Right lobe of liver (tissue), 6 donors: ENCODE measurements around the gene RAB25. TPM values are rescaled to one million over a fixed set of nuclear protein-coding genes. Genes with fewer than 3 reads are reported as not detected.
"Not testable (repeated sequence)": the region's sequence is repeated elsewhere in the genome, so short reads cannot be mapped to it uniquely, and the experiment has no call there.

Source experiments
- ATAC-seq, 4 donors: fragments of 200-7000 bp; cut with Tn5 transposase; one replicate each; pipeline ENCODE4 v1.9.1; 2020; ENCODE audit warnings: mild to moderate bottlenecking in 4 of 4, moderate library complexity in 4 of 4
- DNase-seq, 3 donors: peaks; one replicate each; pipeline ENCODE4 v3.0.0-alpha.2; 2020
- H3K27ac ChIP-seq, 3 donors: fragments of 200-600 bp; one replicate each; pipeline ENCODE4 v1.8.0; 2022
- H3K27me3 ChIP-seq, 2 donors: fragments of 200-600 bp; one replicate each; pipeline ENCODE4 v1.8.0; 2022
- H3K36me3 ChIP-seq, 4 donors: fragments of 200-600 bp; sonication (generic) in 1 of 4; one replicate each; pipeline versions ENCODE4 v1.5.1 to v1.8.0; 2017 to 2022; ENCODE audit warnings: control low read depth in 1 of 4
- H3K4me1 ChIP-seq, 4 donors: fragments of 200-600 bp; sonication (generic) in 1 of 4; one replicate each; pipeline versions ENCODE4 v1.5.1 to v1.8.0; 2017 to 2022; ENCODE audit warnings: control low read depth in 1 of 4
- H3K4me3 ChIP-seq, 3 donors: fragments of 200-600 bp; one replicate each; pipeline ENCODE4 v1.8.0; 2022
- H3K9me3 ChIP-seq, 4 donors: fragments of 200-600 bp; sonication (generic) in 1 of 4; one replicate each; pipeline versions ENCODE4 v1.5.1 to v1.8.0; 2017 to 2022; ENCODE audit warnings: control low read depth in 1 of 4
- POLR2A ChIP-seq: fragments of 450-650 bp; IDR thresholded peaks from one replicate; pipeline ENCODE4 v1.6.1; 2017; ENCODE audit warnings: antibody characterized with exemption, mild to moderate bottlenecking
- WGBS: methylation state at CpG from one replicate; pipeline ENCODE4 v1.1.6; 2018; ENCODE audit warnings: low coverage, low lambda C conversion rate; ENCODE audit not compliant: insufficient coverage; ENCODE audit errors: missing lambda C conversion rate; 5-methylcytosine and 5-hydroxymethylcytosine counted together
- intact Hi-C, 2 donors: fragments of 100-400 bp; cut with DNase I; formaldehyde crosslinking; loops; one replicate each; pipeline versions ENCODE4 v1.11.2 to v1.14.1; 2022
- total RNA-seq, 6 experiments: library from RNA; depleted of rRNA in 2 of 6; stranded (reverse); fragments of >200 nt in 2 of 6; fragmentation: NEBNext Ultra II Directional in 3 of 6; extraction: Animal tissue kit (Norgen Biotek cat#: 25700) in 3 of 6; gene quantifications; one replicate each; pipeline versions ENCODE4 v1.1.0 to v1.2.4, GENCODE V29; 2016 to 2023
- TF ChIP-seq, protein P1 (sequence below), 4 donors: fragments of 200-600 bp in 3 of 4; fragments of 450-650 bp in 1 of 4; IDR thresholded peaks; one replicate each; pipeline versions ENCODE4 v1.5.1 to v1.8.0; 2016 to 2022; ENCODE audit warnings: antibody characterized with exemption in 4 of 4, mild to moderate bottlenecking in 2 of 4
- donor health status: DM: no; HTN: yes; CAD: no.
- donor health status: DM: no; HTN: no; CAD: no.
- donor health status: DM: no; HTN: no; CAD: no.
- donor health status: DM: no; HTN: yes; CAD: no.
- donor health status: DM: no; HTN: yes; CAD: no.

Gene RAB25
- total RNA-seq, 6 experiments from 2014 or later, result 0.40 to 3.2 (median 0.77) TPM

DNA sequence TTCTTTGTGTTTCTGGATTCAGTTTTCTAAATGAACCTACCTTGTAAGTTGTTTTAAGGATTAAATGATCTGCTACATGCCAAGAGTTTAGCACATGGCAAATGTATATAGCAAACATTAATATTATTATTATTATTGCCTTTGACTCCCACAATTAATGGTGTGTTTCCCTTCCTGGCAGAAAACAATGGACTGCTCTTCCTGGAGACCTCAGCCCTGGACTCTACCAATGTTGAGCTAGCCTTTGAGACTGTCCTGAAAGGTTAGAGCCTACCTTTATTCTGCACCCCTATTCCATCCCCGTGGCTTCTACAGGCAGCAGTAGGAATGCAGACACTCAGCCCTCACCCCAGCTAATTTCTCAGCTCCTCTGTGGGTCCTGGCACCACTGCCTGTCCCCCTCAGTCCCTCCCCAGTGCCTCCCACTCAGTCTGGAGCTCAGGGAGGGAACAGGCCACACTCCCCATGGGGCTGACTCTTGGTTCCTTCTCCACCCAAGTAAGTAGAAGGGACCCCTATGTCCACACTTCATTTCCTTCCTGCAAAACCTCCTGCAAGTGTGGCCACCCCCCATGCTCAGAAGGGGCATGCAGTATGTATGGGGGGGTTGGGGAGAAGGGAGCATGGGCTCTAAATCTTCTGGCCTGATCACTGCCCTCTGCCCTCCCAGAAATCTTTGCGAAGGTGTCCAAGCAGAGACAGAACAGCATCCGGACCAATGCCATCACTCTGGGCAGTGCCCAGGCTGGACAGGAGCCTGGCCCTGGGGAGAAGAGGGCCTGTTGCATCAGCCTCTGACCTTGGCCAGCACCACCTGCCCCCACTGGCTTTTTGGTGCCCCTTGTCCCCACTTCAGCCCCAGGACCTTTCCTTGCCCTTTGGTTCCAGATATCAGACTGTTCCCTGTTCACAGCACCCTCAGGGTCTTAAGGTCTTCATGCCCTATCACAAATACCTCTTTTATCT lies 8.8 kb downstream of the RAB25 start:
- intact Hi-C loops, result loop anchor here in 1 of 2 donors (10.0 kb wide), 1 partner anchor 65 kb away; no protein-coding TSS in a partner anchor
- DNase-seq, result peak; percentile 85 to 96 (median 92)
- 83% methylated on average over 1 of the region's 3 CpGs for WGBS
- H3K9me3 ChIP-seq, result no peaks in the 10 kb centered on the region
- no peak overlapping the region for H3K4me3 ChIP-seq
- TF ChIP-seq, protein P1, sequence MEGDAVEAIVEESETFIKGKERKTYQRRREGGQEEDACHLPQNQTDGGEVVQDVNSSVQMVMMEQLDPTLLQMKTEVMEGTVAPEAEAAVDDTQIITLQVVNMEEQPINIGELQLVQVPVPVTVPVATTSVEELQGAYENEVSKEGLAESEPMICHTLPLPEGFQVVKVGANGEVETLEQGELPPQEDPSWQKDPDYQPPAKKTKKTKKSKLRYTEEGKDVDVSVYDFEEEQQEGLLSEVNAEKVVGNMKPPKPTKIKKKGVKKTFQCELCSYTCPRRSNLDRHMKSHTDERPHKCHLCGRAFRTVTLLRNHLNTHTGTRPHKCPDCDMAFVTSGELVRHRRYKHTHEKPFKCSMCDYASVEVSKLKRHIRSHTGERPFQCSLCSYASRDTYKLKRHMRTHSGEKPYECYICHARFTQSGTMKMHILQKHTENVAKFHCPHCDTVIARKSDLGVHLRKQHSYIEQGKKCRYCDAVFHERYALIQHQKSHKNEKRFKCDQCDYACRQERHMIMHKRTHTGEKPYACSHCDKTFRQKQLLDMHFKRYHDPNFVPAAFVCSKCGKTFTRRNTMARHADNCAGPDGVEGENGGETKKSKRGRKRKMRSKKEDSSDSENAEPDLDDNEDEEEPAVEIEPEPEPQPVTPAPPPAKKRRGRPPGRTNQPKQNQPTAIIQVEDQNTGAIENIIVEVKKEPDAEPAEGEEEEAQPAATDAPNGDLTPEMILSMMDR (IDR thresholded peaks at IDR 0.05), result no peak
- TF ChIP-seq POLR2A, result peak; percentile 37
- H3K4me1 ChIP-seq, result peaks cover 0 to 20% (median 10%) of the 10 kb centered on the region in 4 donors
- peak; percentile 88 to 94 (median 92) for ATAC-seq
- H3K27ac ChIP-seq, result peak overlapping the region; percentile 41 to 64 (median 63)
- no peaks in the 10 kb centered on the region for H3K27me3 ChIP-seq
- H3K36me3 ChIP-seq, result no peaks in the 10 kb centered on the region

GRCh38 chr1:156070548-156070947 lies 9.6 kb downstream of the RAB25 start:
- intact Hi-C loops, result no loop called here
- TF ChIP-seq, protein P1 (IDR thresholded peaks at IDR 0.05), result no peak
- no peak for TF ChIP-seq POLR2A
- Histone ChIP-seq H3K4me1 (peaks cover 0 to 25% (median 13%) of the 10 kb centered on the region in 4 donors), H3K4me3 (no peak overlapping the region), H3K36me3 (no peaks in the 10 kb centered on the region), H3K9me3 (no peaks in the 10 kb centered on the region), H3K27ac (peak overlapping the region; percentile 41 to 60 (median 47)), H3K27me3 (no peaks in the 10 kb centered on the region)
- peak; percentile 23 to 61 (median 30) for ATAC-seq
- 21% methylated on average over 2 of the region's 4 CpGs for WGBS
- DNase-seq, result peak in 1 of 3 donors; percentile 58

DNA sequence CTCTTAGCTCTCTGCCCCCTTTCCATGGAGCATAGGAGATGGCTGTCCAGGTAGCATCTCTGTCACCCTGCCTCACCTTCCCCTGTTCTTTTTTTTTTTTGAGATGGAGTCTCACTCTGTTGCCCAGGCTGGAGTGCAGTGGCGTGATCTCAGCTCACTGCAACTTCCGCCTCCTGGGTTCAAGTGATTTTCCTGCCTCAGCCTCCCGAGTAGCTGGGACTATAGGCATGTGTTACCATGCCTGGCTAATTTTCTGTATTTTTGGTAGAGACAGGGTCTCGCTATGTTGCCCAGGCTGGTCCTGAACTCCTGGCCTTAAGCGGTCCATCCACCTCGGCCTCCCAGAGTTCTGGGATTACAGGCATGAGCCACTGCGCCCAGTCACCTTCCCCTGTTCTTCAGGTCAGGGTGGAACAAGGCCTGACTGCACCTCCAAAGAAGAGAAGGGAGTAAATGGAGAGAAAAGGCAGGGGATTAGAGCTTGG lies 10.4 kb downstream of the RAB25 start:
- peaks cover 0 to 33% (median 13%) of the 10 kb centered on the region in 4 donors for H3K4me1 ChIP-seq
- H3K36me3 ChIP-seq, H3K27me3 ChIP-seq, ATAC-seq, intact Hi-C loops, H3K9me3 ChIP-seq, DNase-seq, H3K4me3 ChIP-seq, H3K27ac ChIP-seq: not testable (repeated sequence)
- WGBS, result 91% methylated on average over 6 of the region's 7 CpGs

- ATAC-seq (no peak), DNase-seq (no peak)
- no peaks in the 10 kb centered on the region for H3K9me3 ChIP-seq
- H3K27ac ChIP-seq, result no peak overlapping the region
- TF ChIP-seq, protein P1 (IDR thresholded peaks at IDR 0.05), result no peak
- TF ChIP-seq POLR2A, result no peak
- H3K36me3 ChIP-seq, result no peaks in the 10 kb centered on the region
- intact Hi-C loops, result no loop called here
- 61% methylated on average over 5 of the region's 6 CpGs for WGBS
- H3K27me3 ChIP-seq, result no peaks in the 10 kb centered on the region
- peaks cover 0 to 37% (median 13%) of the 10 kb centered on the region in 4 donors for H3K4me1 ChIP-seq
- no peak overlapping the region for H3K4me3 ChIP-seq
Measured at GRCh38 chr1:156072251-156072650, 11.3 kb downstream of the RAB25 start.
